ENCODE measurements around the gene LCE2C.

DNA sequence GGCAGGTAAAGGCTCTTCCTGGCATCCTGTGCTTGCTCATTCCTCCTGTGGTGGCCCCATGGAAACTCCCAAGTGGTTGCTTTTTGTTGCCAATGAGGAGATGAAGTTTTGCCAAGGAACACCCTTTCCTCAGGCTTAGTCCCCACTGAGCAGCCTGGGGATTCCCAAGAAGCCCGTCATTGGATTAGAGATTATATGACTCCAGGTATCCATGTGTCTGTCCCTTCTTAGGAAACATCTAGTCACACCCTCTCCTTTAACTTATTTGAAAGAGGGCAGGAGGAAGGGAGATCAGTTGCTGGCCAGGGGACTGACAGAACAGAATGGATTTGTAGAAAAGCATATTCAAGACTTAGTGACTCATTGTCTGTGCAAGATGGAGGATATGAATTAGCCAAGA lies 48.3 kb upstream of the LCE2C start:
- TF ChIP-seq POLR2A (IDR thresholded peaks at IDR 0.05) = no peak
- TF ChIP-seq, protein P1, sequence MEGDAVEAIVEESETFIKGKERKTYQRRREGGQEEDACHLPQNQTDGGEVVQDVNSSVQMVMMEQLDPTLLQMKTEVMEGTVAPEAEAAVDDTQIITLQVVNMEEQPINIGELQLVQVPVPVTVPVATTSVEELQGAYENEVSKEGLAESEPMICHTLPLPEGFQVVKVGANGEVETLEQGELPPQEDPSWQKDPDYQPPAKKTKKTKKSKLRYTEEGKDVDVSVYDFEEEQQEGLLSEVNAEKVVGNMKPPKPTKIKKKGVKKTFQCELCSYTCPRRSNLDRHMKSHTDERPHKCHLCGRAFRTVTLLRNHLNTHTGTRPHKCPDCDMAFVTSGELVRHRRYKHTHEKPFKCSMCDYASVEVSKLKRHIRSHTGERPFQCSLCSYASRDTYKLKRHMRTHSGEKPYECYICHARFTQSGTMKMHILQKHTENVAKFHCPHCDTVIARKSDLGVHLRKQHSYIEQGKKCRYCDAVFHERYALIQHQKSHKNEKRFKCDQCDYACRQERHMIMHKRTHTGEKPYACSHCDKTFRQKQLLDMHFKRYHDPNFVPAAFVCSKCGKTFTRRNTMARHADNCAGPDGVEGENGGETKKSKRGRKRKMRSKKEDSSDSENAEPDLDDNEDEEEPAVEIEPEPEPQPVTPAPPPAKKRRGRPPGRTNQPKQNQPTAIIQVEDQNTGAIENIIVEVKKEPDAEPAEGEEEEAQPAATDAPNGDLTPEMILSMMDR (IDR thresholded peaks at IDR 0.05) = no peak
